Stimulated activated naive CD8-positive, alpha-beta T cell treated with anti-CD3 and anti-CD28 coated beads, Interleukin-15, amount 100 ng/mL, for 72 hours (primary cell): ENCODE data around the gene IL17RB.

ENCODE experiments used
- ATAC-seq: fragments of 150-1000 bp; cut with Tn5 transposase; 2 replicates; pipeline ENCODE4 v1.10.0; 2021; ENCODE audit warnings: mild to moderate bottlenecking, moderate library complexity
- DNase-seq, 2 donors: peaks; one replicate each; pipeline ENCODE4 v3.0.0; 2021 to 2022
- H3K27ac Mint-ChIP-seq, 2 donors: one replicate each; pipeline ENCODE4 v1.8.0; 2022; ENCODE audit warnings: mild to moderate bottlenecking in 2 of 2, mixed read lengths in 2 of 2, moderate library complexity in 2 of 2
- H3K27me3 Mint-ChIP-seq: one replicate; pipeline ENCODE4 v1.8.0; 2022; ENCODE audit warnings: mixed read lengths
- H3K4me1 Mint-ChIP-seq: one replicate; pipeline ENCODE4 v1.8.0; 2022; ENCODE audit warnings: mild to moderate bottlenecking, mixed read lengths
- H3K4me3 Mint-ChIP-seq, 2 donors: one replicate each; pipeline ENCODE4 v1.8.0; 2022; ENCODE audit warnings: mild to moderate bottlenecking in 2 of 2, mixed read lengths in 2 of 2, moderate library complexity in 1 of 2
- H3K9me3 Mint-ChIP-seq, 2 donors: one replicate each; pipeline ENCODE4 v1.8.0; 2022; ENCODE audit warnings: mixed read lengths in 2 of 2

IL17RB gene

DNA sequence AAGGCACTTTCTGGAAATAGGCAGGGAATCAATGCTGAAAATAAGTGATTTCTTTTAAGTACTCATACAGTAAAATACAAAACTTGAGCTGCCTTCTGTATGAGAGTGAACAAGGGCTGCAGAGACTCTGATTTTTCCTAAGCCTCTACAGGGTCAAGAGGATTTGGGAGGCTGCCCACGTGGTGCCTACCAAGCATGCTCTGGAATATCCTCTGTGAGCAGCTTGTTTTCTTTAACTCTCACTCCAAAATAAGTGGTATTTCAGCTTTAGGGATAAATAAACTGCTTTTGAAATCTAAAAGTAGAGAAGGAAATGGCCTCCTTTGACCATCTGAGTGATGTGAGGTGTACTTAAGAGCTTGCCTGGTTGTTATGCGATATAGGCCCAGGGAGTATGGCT is 53.4 kb downstream of the IL17RB start:
- Mint-ChIP-seq H3K27me3 (peaks cover 6% of the 10 kb centered on the region), H3K4me1 (no peaks in the 10 kb centered on the region), H3K9me3 (no peaks in the 10 kb centered on the region), H3K4me3 (no peak overlapping the region), H3K27ac (no peak overlapping the region)
- ATAC-seq (no peak), DNase-seq (no peak)

DNA sequence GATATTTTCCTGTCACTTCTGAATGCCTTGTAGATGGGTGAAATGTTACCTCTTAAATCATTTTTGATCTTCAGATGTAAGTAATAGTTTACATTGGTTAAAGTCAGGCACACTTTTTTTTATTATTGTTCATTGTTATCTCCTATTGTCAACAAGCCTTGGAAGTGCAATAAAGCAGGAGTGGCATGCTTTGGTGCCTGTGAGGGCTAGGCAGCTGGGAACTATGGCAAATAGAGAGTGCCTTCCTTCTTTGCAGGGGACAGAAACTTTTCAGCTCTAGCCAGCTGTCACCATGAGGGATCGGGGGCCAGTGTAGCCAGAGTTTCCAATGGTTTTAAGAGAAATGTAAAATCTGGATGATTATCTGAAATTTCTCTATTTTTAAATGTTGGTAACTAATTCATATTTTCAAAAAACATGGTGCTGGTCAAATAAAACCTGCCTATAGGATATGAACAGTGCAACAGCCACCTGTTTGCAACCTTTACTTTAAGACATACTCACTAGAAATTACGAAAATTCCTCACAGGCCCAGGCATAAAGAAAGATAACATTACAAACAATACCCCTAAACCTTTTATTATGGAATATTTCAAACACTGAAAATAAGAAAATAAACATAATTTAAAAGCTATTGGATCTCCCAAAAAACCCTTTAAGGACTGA is 54.4 kb downstream of the IL17RB start:
- H3K4me1 Mint-ChIP-seq, result no peaks in the 10 kb centered on the region
- H3K27me3 Mint-ChIP-seq, result peaks cover 14% of the 10 kb centered on the region
- DNase-seq (no peak), ATAC-seq (no peak)
- no peak overlapping the region for H3K27ac Mint-ChIP-seq
- H3K9me3 Mint-ChIP-seq, result no peaks in the 10 kb centered on the region
- no peak overlapping the region for H3K4me3 Mint-ChIP-seq

DNA sequence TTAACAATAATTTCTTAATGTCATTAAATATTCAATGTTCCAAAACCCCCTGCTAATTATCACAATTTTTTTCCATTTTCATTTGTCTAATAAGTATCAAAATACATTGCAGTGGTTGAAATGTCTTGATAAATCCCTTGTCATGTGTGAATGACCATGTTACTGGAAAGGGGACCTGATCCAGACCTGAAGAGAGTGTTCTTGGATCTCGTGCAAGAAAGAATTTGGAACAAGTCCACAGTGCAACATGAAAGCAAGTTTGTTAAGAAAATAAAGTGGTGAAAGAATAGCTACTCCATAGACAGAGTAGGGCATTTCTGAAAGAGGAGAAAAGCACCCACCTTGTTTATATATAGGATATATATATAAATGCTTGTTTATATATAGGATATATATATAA is 55.7 kb downstream of the IL17RB start:
- ATAC-seq, result no peak
- Mint-ChIP-seq H3K4me1 (no peaks in the 10 kb centered on the region), H3K4me3 (no peak overlapping the region), H3K27me3 (peaks cover 27% of the 10 kb centered on the region), H3K9me3 (peaks cover 0 to 5% of the 10 kb centered on the region in 2 donors), H3K27ac (no peak overlapping the region)
- no peak for DNase-seq

DNA sequence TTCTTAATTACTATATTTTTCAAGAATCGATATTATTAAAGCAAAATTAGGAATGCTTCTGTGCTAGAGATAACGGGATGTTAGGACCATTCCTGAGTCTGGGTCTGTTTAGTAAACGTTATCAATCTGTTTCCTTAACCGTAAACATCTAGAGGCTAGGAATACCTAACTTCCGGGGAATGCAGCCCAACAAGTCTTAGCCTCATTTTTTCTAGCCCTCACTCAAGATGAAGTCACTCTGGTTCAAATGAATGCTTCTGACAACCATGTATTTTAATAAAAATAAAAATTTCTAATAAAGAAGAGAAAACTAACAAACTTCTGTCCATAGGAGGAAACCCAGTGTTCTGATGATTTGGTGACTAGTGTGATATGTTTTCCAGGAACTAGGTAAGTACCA is 56.3 kb downstream of the IL17RB start:
- no peak overlapping the region for H3K4me3 Mint-ChIP-seq
- ATAC-seq (no peak), DNase-seq (no peak)
- no peaks in the 10 kb centered on the region for H3K4me1 Mint-ChIP-seq
- no peak overlapping the region for H3K27ac Mint-ChIP-seq
- peaks cover 0 to 5% of the 10 kb centered on the region in 2 donors for H3K9me3 Mint-ChIP-seq
- peaks cover 30% of the 10 kb centered on the region for H3K27me3 Mint-ChIP-seq

DNA sequence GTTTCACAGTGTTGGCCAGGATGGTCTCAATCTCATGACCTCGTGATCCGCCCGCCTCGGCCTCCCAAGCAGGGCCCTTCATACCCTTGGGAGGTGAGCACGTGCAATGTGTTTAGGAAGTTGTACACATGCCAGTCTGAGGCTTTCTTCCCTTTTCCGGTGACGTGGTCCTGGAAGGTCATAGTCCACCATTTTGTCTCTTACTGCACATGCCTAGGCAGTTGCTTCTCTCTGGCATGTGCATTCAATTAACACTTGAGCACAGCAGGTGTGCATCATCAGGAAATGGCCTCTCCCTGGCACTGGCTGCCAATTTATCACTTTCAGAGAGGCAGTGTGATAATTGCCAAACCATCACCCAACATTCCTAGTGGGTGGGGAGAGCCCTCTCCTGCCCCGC is 67.0 kb downstream of the IL17RB start:
- no peaks in the 10 kb centered on the region for H3K4me1 Mint-ChIP-seq
- no peak for ATAC-seq
- H3K27ac Mint-ChIP-seq, result no peak overlapping the region
- peaks cover 57% of the 10 kb centered on the region for H3K27me3 Mint-ChIP-seq
- DNase-seq, result no peak
- no peak overlapping the region for H3K4me3 Mint-ChIP-seq
- H3K9me3 Mint-ChIP-seq, result no peaks in the 10 kb centered on the region
